Activated CD4-positive, alpha-beta T cell treated with anti-CD3 and anti-CD28 coated beads for 36 hours (primary cell): Measurements from ENCODE around the gene IL12A. TPM values are rescaled to one million over a fixed set of nuclear protein-coding genes. Genes with fewer than 3 reads are reported as not detected.

Experiments used
- ATAC-seq: fragments of 200-7000 bp; cut with Tn5 transposase; one replicate; pipeline ENCODE4 v1.10.0; 2021; ENCODE audit warnings: mild to moderate bottlenecking, moderate library complexity
- CTCF ChIA-PET: fragments of 350-600 bp; sonication (Branson Sonifier 250); formaldehyde crosslinking; loops from one replicate; lab custom pipeline; 2021; ENCODE audit warnings: antibody characterized with exemption; lab: Charles Lee
- POLR2A ChIA-PET: fragments of 350-600 bp; sonication (Branson Sonifier 250); formaldehyde crosslinking; loops from one replicate; lab custom pipeline; 2021; ENCODE audit warnings: antibody characterized with exemption, inconsistent platforms; lab: Charles Lee
- DNase-seq: peaks from one replicate; pipeline ENCODE4 v3.0.0-alpha.2; 2020
- H3K27ac Mint-ChIP-seq: one replicate; pipeline ENCODE4 v1.8.0; 2021; ENCODE audit warnings: mixed read lengths
- H3K27me3 Mint-ChIP-seq: one replicate; pipeline ENCODE4 v1.8.0; 2021; ENCODE audit warnings: mixed read lengths
- H3K36me3 Mint-ChIP-seq: one replicate; pipeline ENCODE4 v1.8.0; 2021; ENCODE audit warnings: low read depth, mixed read lengths
- H3K4me1 Mint-ChIP-seq: one replicate; pipeline ENCODE4 v1.8.0; 2021; ENCODE audit warnings: mixed read lengths
- H3K4me3 Mint-ChIP-seq: one replicate; pipeline ENCODE4 v1.8.0; 2021; ENCODE audit warnings: mild to moderate bottlenecking, moderate library complexity, mixed read lengths
- H3K9me3 Mint-ChIP-seq: one replicate; pipeline ENCODE4 v1.8.0; 2021; ENCODE audit warnings: low read depth, mixed read lengths
- intact Hi-C, 2 experiments: fragments of 100-400 bp; cut with DNase I in 1 of 2; cut with micrococcal nuclease in 1 of 2; formaldehyde crosslinking; loops; one replicate each; pipeline versions ENCODE4 v1.14.2 to v1.15.1; 2022 to 2024; cut with DNase I, micrococcal nuclease
- total RNA-seq, 2 experiments: library from RNA; stranded (reverse); gene quantifications; one replicate each; pipeline ENCODE4 v1.2.3, GENCODE V29; 2021

The IL12A gene
- total RNA-seq = not detected

- peak; percentile 88 for DNase-seq
- Mint-ChIP-seq H3K4me1 (peaks cover 21% of the 10 kb centered on the region), H3K36me3 (no peaks in the 10 kb centered on the region), H3K4me3 (peak within 1 kb of the TSS; percentile 52), H3K27me3 (peaks cover 13% of the 10 kb centered on the region), H3K9me3 (no peaks in the 10 kb centered on the region), H3K27ac (peak within 1 kb of the TSS; percentile 44)
- ATAC-seq = peak; percentile 95
- ChIA-PET POLR2A (interaction anchor here (0.6 kb wide), 1 partner anchor 9 kb away, joined by 3 read pairs; no protein-coding TSS in a partner anchor), CTCF (interaction anchor here (0.5 to 7.1 kb wide), 16 partner anchors 9 to 1142 kb away, joined by 3 to 92 read pairs (median 4); no protein-coding TSS in a partner anchor)
- intact Hi-C loops = loop anchor here (1.0 to 5.0 kb wide), 3 partner anchors 15 to 424 kb away; no protein-coding TSS in a partner anchor
These were observed at the start of gene IL12A for GRCh38 chr3:159988617-159989271. Gene IL12A (plus strand): TSS chr3:159988835.

GRCh38 chr3:159941038-159942000 is 47.3 kb upstream of the IL12A start:
- no peaks in the 10 kb centered on the region for H3K9me3 Mint-ChIP-seq
- peaks cover 7% of the 10 kb centered on the region for H3K27me3 Mint-ChIP-seq
- intact Hi-C loops = no loop called here
- no peak overlapping the region for H3K4me3 Mint-ChIP-seq
- H3K36me3 Mint-ChIP-seq = no peaks in the 10 kb centered on the region
- ChIA-PET POLR2A (no interaction called here), CTCF (interaction anchor here (1.1 kb wide), 1 partner anchor 16 kb away, joined by 6 read pairs; no protein-coding TSS in a partner anchor)
- peak; percentile 11 for DNase-seq
- peak; percentile 73 for ATAC-seq
- no peak overlapping the region for H3K27ac Mint-ChIP-seq
- H3K4me1 Mint-ChIP-seq = peaks cover 7% of the 10 kb centered on the region

GRCh38 chr3:159944781-159945180 is 43.9 kb upstream of the IL12A start:
- CTCF ChIA-PET = interaction anchor here (0.9 kb wide), 1 partner anchor 12 kb away, joined by 5 read pairs; no protein-coding TSS in a partner anchor
- peaks cover 12% of the 10 kb centered on the region for H3K27me3 Mint-ChIP-seq
- H3K27ac Mint-ChIP-seq = no peak overlapping the region
- DNase-seq = no peak
- peaks cover 7% of the 10 kb centered on the region for H3K4me1 Mint-ChIP-seq
- POLR2A ChIA-PET = no interaction called here
- no peaks in the 10 kb centered on the region for H3K9me3 Mint-ChIP-seq
- intact Hi-C loops = no loop called here
- H3K4me3 Mint-ChIP-seq = no peak overlapping the region
- ATAC-seq = no peak
- no peaks in the 10 kb centered on the region for H3K36me3 Mint-ChIP-seq

GRCh38 chr3:159945930-159946329 is 42.7 kb upstream of the IL12A start:
- CTCF ChIA-PET = interaction anchor here (0.5 to 1.6 kb wide), 5 partner anchors 15 to 711 kb away, joined by 3 to 4 read pairs (median 3); no protein-coding TSS in a partner anchor
- POLR2A ChIA-PET = no interaction called here
- Mint-ChIP-seq H3K27ac (no peak overlapping the region), H3K4me3 (no peak overlapping the region), H3K27me3 (peaks cover 16% of the 10 kb centered on the region), H3K4me1 (peaks cover 7% of the 10 kb centered on the region), H3K36me3 (no peaks in the 10 kb centered on the region), H3K9me3 (no peaks in the 10 kb centered on the region)
- DNase-seq (no peak), ATAC-seq (no peak)
- intact Hi-C loops = no loop called here

GRCh38 chr3:159947220-159947619 is 41.4 kb upstream of the IL12A start:
- CTCF ChIA-PET = interaction anchor here (0.6 to 1.6 kb wide), 5 partner anchors 59 to 1684 kb away, joined by 3 to 4 read pairs (median 3); no protein-coding TSS in a partner anchor
- ATAC-seq (no peak), DNase-seq (no peak)
- Mint-ChIP-seq H3K27ac (no peak overlapping the region), H3K4me1 (no peaks in the 10 kb centered on the region), H3K36me3 (no peaks in the 10 kb centered on the region), H3K9me3 (no peaks in the 10 kb centered on the region), H3K27me3 (peaks cover 18% of the 10 kb centered on the region), H3K4me3 (no peak overlapping the region)
- intact Hi-C loops = no loop called here
- POLR2A ChIA-PET = no interaction called here

GRCh38 chr3:159948429-159949144 is 40.0 kb upstream of the IL12A start:
- ATAC-seq = no peak
- Mint-ChIP-seq H3K27ac (no peak overlapping the region), H3K4me1 (no peaks in the 10 kb centered on the region), H3K9me3 (no peaks in the 10 kb centered on the region), H3K36me3 (no peaks in the 10 kb centered on the region), H3K4me3 (no peak overlapping the region), H3K27me3 (peaks cover 24% of the 10 kb centered on the region)
- DNase-seq = no peak
- ChIA-PET CTCF (no interaction called here), POLR2A (no interaction called here)
- intact Hi-C loops = no loop called here

- no peak overlapping the region for H3K4me3 Mint-ChIP-seq
- POLR2A ChIA-PET = no interaction called here
- H3K27me3 Mint-ChIP-seq = peaks cover 25% of the 10 kb centered on the region
- DNase-seq (no peak), ATAC-seq (no peak)
- CTCF ChIA-PET = interaction anchor here (0.7 kb wide), 2 partner anchors 36 to 274 kb away, joined by 3 read pairs; no protein-coding TSS in a partner anchor
- intact Hi-C loops = no loop called here
- H3K27ac Mint-ChIP-seq = no peak overlapping the region
- H3K4me1 Mint-ChIP-seq = no peaks in the 10 kb centered on the region
- H3K9me3 Mint-ChIP-seq = no peaks in the 10 kb centered on the region
- no peaks in the 10 kb centered on the region for H3K36me3 Mint-ChIP-seq
These were observed 38.3 kb upstream of the IL12A start for GRCh38 chr3:159950156-159950898.

GRCh38 chr3:159951540-159951939 is 37.1 kb upstream of the IL12A start:
- ATAC-seq (no peak), DNase-seq (no peak)
- ChIA-PET POLR2A (no interaction called here), CTCF (no interaction called here)
- H3K27ac Mint-ChIP-seq = no peak overlapping the region
- H3K36me3 Mint-ChIP-seq = no peaks in the 10 kb centered on the region
- no peaks in the 10 kb centered on the region for H3K4me1 Mint-ChIP-seq
- no peaks in the 10 kb centered on the region for H3K9me3 Mint-ChIP-seq
- H3K4me3 Mint-ChIP-seq = no peak overlapping the region
- intact Hi-C loops = no loop called here
- H3K27me3 Mint-ChIP-seq = peaks cover 29% of the 10 kb centered on the region

GRCh38 chr3:159953325-159954085 is 35.1 kb upstream of the IL12A start:
- peaks cover 4% of the 10 kb centered on the region for H3K4me1 Mint-ChIP-seq
- H3K4me3 Mint-ChIP-seq = no peak overlapping the region
- no peak overlapping the region for H3K27ac Mint-ChIP-seq
- peaks cover 33% of the 10 kb centered on the region for H3K27me3 Mint-ChIP-seq
- H3K36me3 Mint-ChIP-seq = no peaks in the 10 kb centered on the region
- H3K9me3 Mint-ChIP-seq = peaks cover 4% of the 10 kb centered on the region
- intact Hi-C loops = no loop called here
- ATAC-seq (no peak), DNase-seq (no peak)
- ChIA-PET POLR2A (no interaction called here), CTCF (no interaction called here)
